ENCODE data around the gene ACOT8.

DNA sequence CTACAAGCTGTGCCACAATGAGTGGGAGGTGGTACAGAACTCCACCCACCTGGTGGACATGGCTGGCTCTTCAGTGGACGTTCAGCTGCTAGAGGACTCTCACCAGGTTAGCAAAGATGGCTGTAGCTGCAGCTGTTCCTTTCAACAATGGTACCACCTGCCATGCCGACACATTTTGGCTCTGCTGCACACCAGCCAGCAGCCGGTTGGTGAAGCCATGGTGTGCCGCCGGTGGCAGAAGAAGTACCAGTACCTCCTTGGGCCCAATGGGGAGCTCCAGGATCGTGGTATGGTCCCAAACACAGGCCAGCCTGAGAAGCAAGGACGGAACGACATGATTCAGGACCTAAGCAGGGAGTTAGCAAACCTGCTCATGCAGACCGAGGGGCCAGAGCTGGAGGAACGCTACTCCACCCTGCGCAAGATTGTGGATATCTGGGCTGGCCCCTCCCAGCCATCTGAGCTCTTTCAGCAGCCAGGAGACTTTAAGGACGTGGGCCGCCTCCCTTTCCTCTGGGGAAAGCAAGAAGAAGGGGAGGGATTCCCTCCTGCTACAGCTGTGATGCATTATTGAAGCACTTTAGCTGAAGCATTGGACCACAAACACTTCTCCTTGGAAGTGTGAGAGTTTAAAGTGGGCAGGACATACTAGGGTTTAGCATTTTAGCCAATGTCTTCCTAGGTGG, 21.0 kb upstream of the ACOT8 start:
- no peak for TF ChIP-seq CTCF (IDR thresholded peaks at IDR 0.05 in 4 of 5, conservative IDR thresholded peaks at IDR 0.05 in 1 of 5)
- no peak for TF ChIP-seq POLR2A (IDR thresholded peaks at IDR 0.05)
